B cell (primary cell): Measurements from ENCODE around the gene KLHL26. TPM values are rescaled to one million over a fixed set of nuclear protein-coding genes. Genes with fewer than 3 reads are reported as not detected.

ENCODE experiments used
- ATAC-seq: fragments of 200-7000 bp; cut with Tn5 transposase; one replicate; pipeline ENCODE4 v1.10.0; 2021; ENCODE audit warnings: low read depth, mild to moderate bottlenecking, moderate number of reproducible peaks, moderate library complexity
- CTCF ChIA-PET: fragments of 350-600 bp; sonication (Branson Sonifier 250); formaldehyde crosslinking; loops from one replicate; lab custom pipeline; 2021; ENCODE audit warnings: antibody characterized with exemption, inconsistent platforms; lab: Charles Lee
- POLR2A ChIA-PET: fragments of 350-600 bp; sonication (Branson Sonifier 250); formaldehyde crosslinking; loops from one replicate; lab custom pipeline; 2021; ENCODE audit warnings: antibody characterized with exemption; lab: Charles Lee
- DNase-seq: peaks from one replicate; pipeline ENCODE4 v3.0.0; 2013
- H2AFZ ChIP-seq: 2 replicates; pipeline ENCODE4 v1.6.1; 2012; ENCODE audit warnings: mild to moderate bottlenecking, low read depth, low read length; ENCODE audit not compliant: insufficient read depth, poor library complexity, severe bottlenecking
- H3K27ac ChIP-seq, 2 donors: 1 replicate in 1 of 2; 2 replicates in 1 of 2; pipeline ENCODE4 v1.5.1; 2012 to 2013; ENCODE audit warnings: low read length in 2 of 2, mild to moderate bottlenecking in 2 of 2, moderate library complexity in 1 of 2
- H3K27me3 ChIP-seq, 4 experiments: fragments of 200-600 bp in 1 of 4; sonication (generic) in 1 of 4; replicated peaks in 1 of 4; 1 replicate in 2 of 4; 2 replicates in 2 of 4; pipeline versions ENCODE4 v1.6.1 to v1.7.0; 2013 to 2016; ENCODE audit warnings: low read length in 3 of 4, mild to moderate bottlenecking in 2 of 4, mixed read lengths in 1 of 4, moderate library complexity in 1 of 4; ENCODE audit not compliant: insufficient read depth in 4 of 4, control insufficient read depth in 3 of 4; ENCODE audit errors: control extremely low read depth in 1 of 4
- H3K36me3 ChIP-seq, 2 experiments: replicated peaks in 1 of 2; 1 replicate in 1 of 2; 2 replicates in 1 of 2; pipeline versions ENCODE4 v1.6.1 to v1.7.1; 2013; ENCODE audit warnings: low read length in 1 of 2; ENCODE audit not compliant: insufficient read depth in 2 of 2, control insufficient read depth in 1 of 2; ENCODE audit errors: control extremely low read depth in 1 of 2, extremely low read depth in 1 of 2
- H3K4me1 ChIP-seq, 2 donors: fragments of 200-600 bp in 1 of 2; sonication (generic) in 1 of 2; 1 replicate in 1 of 2; 2 replicates in 1 of 2; pipeline versions ENCODE4 v1.5.1 to v1.6.1; 2013 to 2017; ENCODE audit warnings: low read length in 2 of 2; ENCODE audit not compliant: control insufficient read depth in 2 of 2, insufficient read depth in 2 of 2
- H3K4me2 ChIP-seq: replicated peaks from 2 replicates; pipeline ENCODE3; 2012; ENCODE audit warnings: mild to moderate bottlenecking, low read depth, low read length; ENCODE audit not compliant: poor library complexity, severe bottlenecking
- H3K4me3 ChIP-seq, 5 experiments: fragments of 200-600 bp in 1 of 5; sonication (generic) in 1 of 5; 1 replicate in 3 of 5; 2 replicates in 2 of 5; pipeline versions ENCODE4 v1.5.1 to v1.7.0; 2011 to 2016; ENCODE audit warnings: low read length in 4 of 5, mild to moderate bottlenecking in 4 of 5, low read depth in 2 of 5, control low read depth in 1 of 5, moderate library complexity in 1 of 5; ENCODE audit not compliant: insufficient read depth in 1 of 5; ENCODE audit errors: control extremely low read depth in 1 of 5, extremely low read depth in 1 of 5
- H3K79me2 ChIP-seq: fragments of 200-600 bp; sonication (generic); one replicate; pipeline ENCODE4 v1.6.0; 2016; ENCODE audit warnings: low read length; ENCODE audit not compliant: control insufficient read depth, insufficient read depth
- H3K9ac ChIP-seq: fragments of 200-600 bp; sonication (generic); 2 replicates; pipeline ENCODE4 v1.6.1; 2017; ENCODE audit warnings: mild to moderate bottlenecking, low read length, moderate library complexity
- H3K9me3 ChIP-seq, 3 donors: one replicate each; pipeline versions ENCODE4 v1.6.1 to v1.7.1; 2013; ENCODE audit warnings: low read length in 2 of 3; ENCODE audit not compliant: control insufficient read depth in 2 of 3, insufficient read depth in 1 of 3; ENCODE audit errors: control extremely low read depth in 1 of 3
- H4K20me1 ChIP-seq: 2 replicates; pipeline ENCODE4 v1.6.0; 2012; ENCODE audit warnings: mild to moderate bottlenecking, low read length; ENCODE audit not compliant: insufficient read depth, control insufficient read depth, poor library complexity, severe bottlenecking
- H3K27ac Mint-ChIP-seq: one replicate; pipeline ENCODE4 v1.8.0; 2021; ENCODE audit warnings: mixed read lengths
- H3K27me3 Mint-ChIP-seq: one replicate; pipeline ENCODE4 v1.8.0; 2021; ENCODE audit warnings: mixed read lengths
- H3K4me1 Mint-ChIP-seq: one replicate; pipeline ENCODE4 v1.8.0; 2021; ENCODE audit warnings: mixed read lengths
- H3K4me3 Mint-ChIP-seq: one replicate; pipeline ENCODE4 v1.8.0; 2021; ENCODE audit warnings: mixed read lengths
- H3K9me3 Mint-ChIP-seq: one replicate; pipeline ENCODE4 v1.8.0; 2022; ENCODE audit warnings: mixed read lengths; ENCODE audit not compliant: insufficient read depth
- EZH2 ChIP-seq: IDR thresholded peaks from 2 replicates; pipeline ENCODE4 v1.6.1; 2012; ENCODE audit warnings: borderline replicate concordance, low read depth, mild to moderate bottlenecking, moderate library complexity, low read length; ENCODE audit not compliant: insufficient read depth, poor library complexity, severe bottlenecking
- WGBS: methylation state at CpG from one replicate; pipeline ENCODE4 v1.1.5; 2013; ENCODE audit warnings: missing lambda C conversion rate; ENCODE audit not compliant: insufficient coverage; 5-methylcytosine and 5-hydroxymethylcytosine counted together
- intact Hi-C: fragments of 100-400 bp; cut with micrococcal nuclease; formaldehyde crosslinking; loops from one replicate; pipeline ENCODE4 v1.10.0; 2022
- polyA plus RNA-seq: library from polyadenylated mRNA; depleted of rRNA; stranded (reverse); fragments of >200 nt; gene quantifications from 2 replicates; pipeline ENCODE4 v1.2.3, GENCODE V29; 2012
- total RNA-seq, 2 donors: library from RNA; stranded (reverse); fragments of 120-200 nt in 1 of 2; gene quantifications; 1 replicate in 1 of 2; 2 replicates in 1 of 2; pipeline versions ENCODE4 v1.2.3 to v1.2.4, GENCODE V29; 2013 to 2022
- TF ChIP-seq, protein P1 (sequence below): fragments of 200-600 bp; IDR thresholded peaks from one replicate; pipeline ENCODE4 v1.8.0; 2022; ENCODE audit warnings: antibody characterized with exemption, mild to moderate bottlenecking

Gene KLHL26
- total and polyA plus RNA-seq, 2 donors (not counting 1 experiment from before 2014, with no cell fraction given), result 5.0 to 14.6 TPM

DNA sequence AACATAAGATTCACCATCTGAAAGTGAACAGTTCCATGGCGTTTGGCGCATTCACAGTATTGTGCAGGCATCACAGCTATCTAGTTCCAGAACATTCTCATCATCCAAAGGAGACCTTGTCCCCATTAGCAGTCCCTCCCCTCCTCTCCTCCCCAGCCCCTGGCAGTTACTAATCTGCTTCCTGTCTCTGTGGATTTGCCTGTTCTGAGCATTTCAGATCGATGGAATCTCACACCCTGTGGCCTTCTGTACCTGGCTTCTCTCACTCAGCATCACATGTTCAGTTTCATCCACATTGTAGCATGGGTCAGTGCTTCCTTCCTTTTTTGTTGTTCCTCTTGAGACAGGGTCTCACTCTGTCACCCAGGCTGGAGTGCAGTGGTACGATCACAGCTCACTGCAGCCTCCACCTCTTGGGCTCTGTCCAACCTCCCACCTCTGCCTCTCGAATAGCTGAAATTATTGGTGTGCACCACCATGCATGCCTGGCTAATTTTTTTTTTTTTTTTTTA lies 81.2 kb downstream of the KLHL26 start:
- Mint-ChIP-seq H3K27me3 (no peaks in the 10 kb centered on the region), H3K9me3 (no peaks in the 10 kb centered on the region), H3K4me3 (no peak overlapping the region), H3K4me1 (peaks cover 26% of the 10 kb centered on the region), H3K27ac (no peak overlapping the region)
- Histone ChIP-seq H3K79me2 (peaks cover 83% of the 10 kb centered on the region), H3K9ac (no peak overlapping the region), H3K4me2 (no peak overlapping the region), H3K36me3 (peaks cover 0 to 14% of the 10 kb centered on the region in 2 experiments), H3K27me3 (no peaks in the 10 kb centered on the region), H3K9me3 (peaks cover 0 to 16% (median 0%) of the 10 kb centered on the region in 3 donors), H3K4me3 (no peak overlapping the region), H2AFZ (no peak overlapping the region), H3K27ac (no peak overlapping the region), H3K4me1 (peaks cover 4 to 7% of the 10 kb centered on the region in 2 donors), H4K20me1 (peaks cover 85% of the 10 kb centered on the region)
- DNase-seq (no peak), ATAC-seq (no peak)
- WGBS, result 66% methylated on average over 5 of the region's 5 CpGs
- POLR2A ChIA-PET, result no interaction called here
- intact Hi-C loops, result no loop called here
- no peak for TF ChIP-seq EZH2
- TF ChIP-seq, protein P1, sequence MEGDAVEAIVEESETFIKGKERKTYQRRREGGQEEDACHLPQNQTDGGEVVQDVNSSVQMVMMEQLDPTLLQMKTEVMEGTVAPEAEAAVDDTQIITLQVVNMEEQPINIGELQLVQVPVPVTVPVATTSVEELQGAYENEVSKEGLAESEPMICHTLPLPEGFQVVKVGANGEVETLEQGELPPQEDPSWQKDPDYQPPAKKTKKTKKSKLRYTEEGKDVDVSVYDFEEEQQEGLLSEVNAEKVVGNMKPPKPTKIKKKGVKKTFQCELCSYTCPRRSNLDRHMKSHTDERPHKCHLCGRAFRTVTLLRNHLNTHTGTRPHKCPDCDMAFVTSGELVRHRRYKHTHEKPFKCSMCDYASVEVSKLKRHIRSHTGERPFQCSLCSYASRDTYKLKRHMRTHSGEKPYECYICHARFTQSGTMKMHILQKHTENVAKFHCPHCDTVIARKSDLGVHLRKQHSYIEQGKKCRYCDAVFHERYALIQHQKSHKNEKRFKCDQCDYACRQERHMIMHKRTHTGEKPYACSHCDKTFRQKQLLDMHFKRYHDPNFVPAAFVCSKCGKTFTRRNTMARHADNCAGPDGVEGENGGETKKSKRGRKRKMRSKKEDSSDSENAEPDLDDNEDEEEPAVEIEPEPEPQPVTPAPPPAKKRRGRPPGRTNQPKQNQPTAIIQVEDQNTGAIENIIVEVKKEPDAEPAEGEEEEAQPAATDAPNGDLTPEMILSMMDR, result no peak
- CTCF ChIA-PET, result interaction anchor here (0.6 to 0.7 kb wide), 2 partner anchors 41 to 105 kb away, joined by 3 to 5 read pairs; no protein-coding TSS in a partner anchor

DNA sequence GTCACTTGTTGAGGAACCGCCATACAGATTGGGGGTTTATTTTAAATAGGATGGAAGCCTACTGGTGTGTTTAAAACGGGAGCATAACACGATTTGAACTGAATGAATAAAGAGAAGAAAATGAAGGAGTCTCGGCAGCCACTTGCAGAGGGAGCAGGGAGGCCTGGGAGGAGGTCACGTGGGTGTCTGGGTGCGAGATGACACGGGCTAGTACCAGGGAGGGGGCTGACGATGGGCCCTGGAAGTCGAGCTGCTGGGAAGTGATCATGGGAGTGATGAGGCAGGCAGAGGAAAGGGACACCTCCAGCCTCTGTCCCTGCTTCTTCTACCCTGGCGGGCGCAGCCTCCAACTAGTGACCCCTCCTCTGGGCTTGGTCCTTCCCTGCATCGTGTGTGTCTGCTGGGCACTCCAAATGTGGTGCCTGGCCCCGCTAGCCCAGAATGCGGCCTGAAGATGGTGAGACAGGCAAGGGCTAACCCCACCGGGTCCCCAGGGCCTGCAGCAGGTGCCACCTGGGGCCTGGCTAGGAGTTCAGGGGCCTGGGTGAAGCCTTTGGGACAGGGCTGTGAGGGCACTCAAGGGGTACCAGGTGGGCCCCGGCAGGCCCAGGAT lies 82.1 kb downstream of the KLHL26 start:
- WGBS, result 91% methylated on average over 15 of the region's 16 CpGs
- H3K4me1 Mint-ChIP-seq, result peaks cover 26% of the 10 kb centered on the region
- intact Hi-C loops, result no loop called here

More for the DNA sequence above, 82.1 kb downstream of the KLHL26 start:
- Mint-ChIP-seq H3K4me3 (no peak overlapping the region), H3K9me3 (no peaks in the 10 kb centered on the region), H3K27ac (no peak overlapping the region), H3K27me3 (no peaks in the 10 kb centered on the region)
- Histone ChIP-seq H3K27ac (no peak overlapping the region), H3K9me3 (peaks cover 0 to 16% (median 0%) of the 10 kb centered on the region in 3 donors), H3K79me2 (peaks cover 83% of the 10 kb centered on the region), H4K20me1 (peaks cover 85% of the 10 kb centered on the region), H3K27me3 (no peaks in the 10 kb centered on the region), H3K4me3 (no peak overlapping the region), H3K4me1 (peaks cover 4 to 7% of the 10 kb centered on the region in 2 donors), H3K36me3 (peaks cover 0 to 11% of the 10 kb centered on the region in 2 experiments), H3K4me2 (no peak overlapping the region), H3K9ac (no peak overlapping the region), H2AFZ (no peak overlapping the region)
- ATAC-seq, result no peak
- TF ChIP-seq EZH2, result no peak
- TF ChIP-seq, protein P1, result no peak
- no peak for DNase-seq
- CTCF ChIA-PET, result interaction anchor here (0.6 kb wide), 1 partner anchor 105 kb away, joined by 3 read pairs; no protein-coding TSS in a partner anchor
- POLR2A ChIA-PET, result no interaction called here
